NT2/D1 (cell line): Measurements from ENCODE around the gene SLC39A11.

ENCODE experiments used
- SUZ12 ChIP-seq: IDR thresholded peaks from 2 replicates; pipeline ENCODE4 v1.6.1; 2011; ENCODE audit not compliant: insufficient read length, insufficient read depth; ENCODE audit errors: extremely low read depth
- YY1 ChIP-seq: IDR thresholded peaks from 2 replicates; pipeline ENCODE4 v1.6.1; 2011; ENCODE audit not compliant: insufficient read length, insufficient read depth
- ZNF274 ChIP-seq: IDR thresholded peaks from 2 replicates; pipeline ENCODE4 v1.6.1; 2011; ENCODE audit warnings: mild to moderate bottlenecking, low read depth, low read length

- no peak for TF ChIP-seq SUZ12
- no peak for TF ChIP-seq ZNF274
- no peak for TF ChIP-seq YY1
These were observed 68.7 kb downstream of the SLC39A11 start for GRCh38 chr17:73023759-73024158.
